ENCODE data around the gene GIGYF2. TPM values are rescaled to one million over a fixed set of nuclear protein-coding genes. Genes with fewer than 3 reads are reported as not detected.

Gene GIGYF2
- total RNA-seq, 1 experiment from 2014 or later = 60.6 TPM

GRCh38 chr2:232741972-232742371 is 44.8 kb downstream of the GIGYF2 start:
- ATAC-seq = no peak
- no peaks in the 10 kb centered on the region for H3K27me3 ChIP-seq (ENCODE audit: insufficient read depth, low read length)
- CTCF ChIA-PET = no interaction called here
- peaks cover 13% of the 10 kb centered on the region for H3K79me2 ChIP-seq (ENCODE audit: insufficient read depth, low read length)
- no peaks in the 10 kb centered on the region for H4K20me1 ChIP-seq (ENCODE audit: insufficient read depth)
- no peaks in the 10 kb centered on the region; a peak in 1 of 4 replicates for H3K4me1 ChIP-seq (ENCODE audit: control insufficient read depth in 1 of 2, insufficient read depth in 2 of 2, low read length in 2 of 2)
- H3K4me3 ChIP-seq (replicated peaks in 1 of 2; ENCODE audit: low read depth in 1 of 2, low read length in 2 of 2) = no peak overlapping the region
- no peaks in the 10 kb centered on the region for H3K9me3 ChIP-seq (ENCODE audit: control insufficient read depth in 1 of 2, insufficient read depth in 1 of 2, low read depth in 1 of 2, low read length in 2 of 2)
- RAD21 ChIA-PET (ENCODE audit: low non-redundant PET in 1 of 2, low total read pairs in 2 of 2, uncharacterized antibody in 2 of 2, unreplicated experiment in 2 of 2) = no interaction called here
- no peak overlapping the region for H3K9ac ChIP-seq (ENCODE audit: low read length)
- no peak overlapping the region for H2AFZ ChIP-seq (ENCODE audit: low read depth, low read length, poor library complexity, severe bottlenecking)
- no peak overlapping the region for H3K27ac ChIP-seq (ENCODE audit: low read depth, low read length)
- no TSS peak for BruUV-seq (replicated peaks)
- peaks cover 2 to 4% of the 10 kb centered on the region in 2 experiments; a peak in 2 of 4 replicates for H3K36me3 ChIP-seq (ENCODE audit: control insufficient read depth in 1 of 2, insufficient read depth in 2 of 2, low read length in 2 of 2)
- POLR2A ChIA-PET = no interaction called here
- intact Hi-C loops (cut with micrococcal nuclease) = no loop called here
- DNase-seq (ENCODE audit: low read depth, low spot score) = no peak
- no peak overlapping the region for H3K4me2 ChIP-seq (ENCODE audit: low read length)
- TF ChIP-seq ELF1 (IDR thresholded peaks at IDR 0.05; ENCODE audit: borderline replicate concordance, low read depth) = no peak
- no peak for TF ChIP-seq RAD21 (IDR thresholded peaks at IDR 0.05; ENCODE audit: low read depth)
- TF ChIP-seq REST (IDR thresholded peaks at IDR 0.05; ENCODE audit: low read depth) = no peak
- no peak for TF ChIP-seq POLR2AphosphoS5 (IDR thresholded peaks at IDR 0.05; ENCODE audit: low read depth, low read length)
- no peak for TF ChIP-seq SP1 (IDR thresholded peaks at IDR 0.05; ENCODE audit: low read depth)
- TF ChIP-seq MAX (IDR thresholded peaks at IDR 0.05) = no peak
- TF ChIP-seq CBX3 (IDR thresholded peaks at IDR 0.05; ENCODE audit: low read depth) = no peak
- no peak for TF ChIP-seq ZNF274 (IDR thresholded peaks at IDR 0.05; ENCODE audit: low read depth, low read length)
- no peaks in the 10 kb centered on the region for H3K9me2 ChIP-seq (ENCODE audit: insufficient read depth)

Measured in HCT116 (cell line).